Measurements from ENCODE around the gene MYO1D. TPM values are rescaled to one million over a fixed set of nuclear protein-coding genes. Genes with fewer than 3 reads are reported as not detected.

Gene MYO1D
- total RNA-seq, 1 donor from 2014 or later, result 18.0 TPM

- H3K9ac ChIP-seq (ENCODE audit: low read length), result no peak overlapping the region
- Mint-ChIP-seq H3K4me3 (ENCODE audit: unreplicated experiment) (no peak overlapping the region), H3K27me3 (ENCODE audit: low read depth, unreplicated experiment) (peaks cover 2% of the 10 kb centered on the region), H3K27ac (ENCODE audit: unreplicated experiment) (no peak overlapping the region), H3K9me3 (ENCODE audit: unreplicated experiment) (no peaks in the 10 kb centered on the region), H3K36me3 (ENCODE audit: low read depth, unreplicated experiment) (no peaks in the 10 kb centered on the region), H3K4me1 (ENCODE audit: low read depth, unreplicated experiment) (peaks cover 7% of the 10 kb centered on the region)
- H3K27ac ChIP-seq (ENCODE audit: low read depth, low read length), result no peak overlapping the region
- no peaks in the 10 kb centered on the region for H3K36me3 ChIP-seq (ENCODE audit: insufficient read depth, low read length)
- peaks cover 10% of the 10 kb centered on the region for H3K27me3 ChIP-seq (ENCODE audit: insufficient read depth, low read length)
- no peak overlapping the region for H3K4me2 ChIP-seq (ENCODE audit: low read length)
- no peak overlapping the region for H2AFZ ChIP-seq (ENCODE audit: low read depth, low read length)
- no peaks in the 10 kb centered on the region for H3K9me3 ChIP-seq (ENCODE audit: insufficient read depth, low read depth, low read length)
- DNase-seq (ENCODE audit: low read depth) (peak; percentile 25), FAIRE-seq (peak; percentile 29)
- no peak overlapping the region for H3K4me3 ChIP-seq (ENCODE audit: insufficient read depth, low read depth, low read length)
- peaks cover 10% of the 10 kb centered on the region for H3K4me1 ChIP-seq (ENCODE audit: insufficient read depth, low read length)
- H4K20me1 ChIP-seq (ENCODE audit: insufficient read depth, low read length), result no peaks in the 10 kb centered on the region
- TF ChIP-seq EZH2 (IDR thresholded peaks at IDR 0.05; ENCODE audit: insufficient read depth, low read length) (no peak), CTCF (IDR thresholded peaks at IDR 0.05; ENCODE audit: insufficient read depth, low read depth, low read length) (no peak)
- no peaks in the 10 kb centered on the region for H3K79me2 ChIP-seq (ENCODE audit: insufficient read depth, low read length)
Observed at GRCh38 chr17:32878211-32878610, 1.3 kb upstream of the MYO1D start.

GRCh38 chr17:32877164-32877764, 340 bp upstream of the MYO1D start:
- Histone ChIP-seq H3K79me2 (ENCODE audit: insufficient read depth, low read length) (no peaks in the 10 kb centered on the region), H3K27ac (ENCODE audit: low read depth, low read length) (no peak overlapping the region), H3K4me3 (ENCODE audit: insufficient read depth, low read depth, low read length) (peak overlapping the region; percentile 72), H3K9me3 (ENCODE audit: insufficient read depth, low read depth, low read length) (no peaks in the 10 kb centered on the region), H3K27me3 (ENCODE audit: insufficient read depth, low read length) (peaks cover 10% of the 10 kb centered on the region), H4K20me1 (ENCODE audit: insufficient read depth, low read length) (no peaks in the 10 kb centered on the region), H3K4me2 (ENCODE audit: low read length) (peak overlapping the region; percentile 98), H2AFZ (ENCODE audit: low read depth, low read length) (peak overlapping the region; percentile 96), H3K4me1 (ENCODE audit: insufficient read depth, low read length) (peaks cover 10% of the 10 kb centered on the region), H3K9ac (ENCODE audit: low read length) (peak overlapping the region; percentile 77), H3K36me3 (ENCODE audit: insufficient read depth, low read length) (no peaks in the 10 kb centered on the region)
- Mint-ChIP-seq H3K4me1 (ENCODE audit: low read depth, unreplicated experiment) (peaks cover 2% of the 10 kb centered on the region), H3K27ac (ENCODE audit: unreplicated experiment) (peak overlapping the region; percentile 48), H3K9me3 (ENCODE audit: unreplicated experiment) (no peaks in the 10 kb centered on the region), H3K36me3 (ENCODE audit: low read depth, unreplicated experiment) (no peaks in the 10 kb centered on the region), H3K4me3 (ENCODE audit: unreplicated experiment) (peak overlapping the region; percentile 84), H3K27me3 (ENCODE audit: low read depth, unreplicated experiment) (peaks cover 2% of the 10 kb centered on the region)
- FAIRE-seq (no peak), DNase-seq (ENCODE audit: low read depth) (peak; percentile 47)
- TF ChIP-seq EZH2 (IDR thresholded peaks at IDR 0.05; ENCODE audit: insufficient read depth, low read length) (no peak), CTCF (IDR thresholded peaks at IDR 0.05; ENCODE audit: insufficient read depth, low read depth, low read length) (peak; percentile 71)

GRCh38 chr17:32875923-32876416, 954 bp downstream of the MYO1D start:
- Mint-ChIP-seq H3K9me3 (ENCODE audit: unreplicated experiment) (no peaks in the 10 kb centered on the region), H3K27ac (ENCODE audit: unreplicated experiment) (peak overlapping the region; percentile 81), H3K4me3 (ENCODE audit: unreplicated experiment) (peak overlapping the region; percentile 86), H3K36me3 (ENCODE audit: low read depth, unreplicated experiment) (no peaks in the 10 kb centered on the region), H3K4me1 (ENCODE audit: low read depth, unreplicated experiment) (peaks cover 6% of the 10 kb centered on the region), H3K27me3 (ENCODE audit: low read depth, unreplicated experiment) (peaks cover 2% of the 10 kb centered on the region)
- H3K4me2 ChIP-seq (ENCODE audit: low read length), result peak overlapping the region; percentile 98
- DNase-seq (ENCODE audit: low read depth) (peak; percentile 35), FAIRE-seq (no peak)
- H3K27ac ChIP-seq (ENCODE audit: low read depth, low read length), result no peak overlapping the region
- no peaks in the 10 kb centered on the region for H4K20me1 ChIP-seq (ENCODE audit: insufficient read depth, low read length)
- no peaks in the 10 kb centered on the region for H3K9me3 ChIP-seq (ENCODE audit: insufficient read depth, low read depth, low read length)
- peak overlapping the region; percentile 72 for H3K4me3 ChIP-seq (ENCODE audit: insufficient read depth, low read depth, low read length)
- no peak for TF ChIP-seq CTCF (IDR thresholded peaks at IDR 0.05; ENCODE audit: insufficient read depth, low read depth, low read length)
- TF ChIP-seq EZH2 (IDR thresholded peaks at IDR 0.05; ENCODE audit: insufficient read depth, low read length), result peak; percentile 8
- peaks cover 10% of the 10 kb centered on the region for H3K4me1 ChIP-seq (ENCODE audit: insufficient read depth, low read length)
- no peaks in the 10 kb centered on the region for H3K36me3 ChIP-seq (ENCODE audit: insufficient read depth, low read length)
- H3K9ac ChIP-seq (ENCODE audit: low read length), result peak overlapping the region; percentile 77
- H3K79me2 ChIP-seq (ENCODE audit: insufficient read depth, low read length), result no peaks in the 10 kb centered on the region
- peak overlapping the region; percentile 96 for H2AFZ ChIP-seq (ENCODE audit: low read depth, low read length)
- peaks cover 10% of the 10 kb centered on the region for H3K27me3 ChIP-seq (ENCODE audit: insufficient read depth, low read length)
